GM23248 (cell line): ENCODE data around the gene MARVELD2. TPM values are rescaled to one million over a fixed set of nuclear protein-coding genes. Genes with fewer than 3 reads are reported as not detected.
A peak's percentile ranks its signal among the peaks of the same experiment; 100 is the strongest.
"Not testable (repeated sequence)": the region's sequence is repeated elsewhere in the genome, so short reads cannot be mapped to it uniquely, and the experiment has no call there.

Experiments used
- DNase-seq: peaks from one replicate; pipeline ENCODE4 v3.0.0-alpha.2; 2015
- H2AFZ ChIP-seq: fragments of 200-600 bp; sonication (generic); 2 replicates; pipeline ENCODE4 v1.6.1; 2016; ENCODE audit warnings: antibody characterized with exemption
- H3F3A ChIP-seq: fragments of 200-600 bp; sonication (generic); 2 replicates; pipeline ENCODE4 v1.6.1; 2016; ENCODE audit warnings: mild to moderate bottlenecking, antibody characterized with exemption, mixed run types; ENCODE audit not compliant: insufficient read depth
- H3K27ac ChIP-seq: fragments of 200-600 bp; sonication (generic); 2 replicates; pipeline ENCODE4 v1.5.1; 2016; ENCODE audit warnings: mild to moderate bottlenecking
- H3K27me3 ChIP-seq: fragments of 200-600 bp; sonication (generic); replicated peaks from 2 replicates; pipeline ENCODE4 v1.6.1; 2016; ENCODE audit warnings: mild to moderate bottlenecking; ENCODE audit not compliant: insufficient read depth
- H3K36me3 ChIP-seq: fragments of 200-600 bp; sonication (generic); 2 replicates; pipeline ENCODE4 v1.6.1; 2016; ENCODE audit warnings: low read depth, mild to moderate bottlenecking
- H3K4me1 ChIP-seq: fragments of 200-600 bp; sonication (generic); 2 replicates; pipeline ENCODE4 v1.6.1; 2016; ENCODE audit warnings: mild to moderate bottlenecking; ENCODE audit not compliant: insufficient read depth
- H3K4me2 ChIP-seq: fragments of 200-600 bp; sonication (generic); one replicate; pipeline ENCODE4 v1.6.1; 2016; ENCODE audit warnings: mild to moderate bottlenecking; ENCODE audit not compliant: unreplicated experiment
- H3K4me3 ChIP-seq: fragments of 200-600 bp; sonication (generic); 2 replicates; pipeline ENCODE4 v1.5.1; 2016; ENCODE audit warnings: mild to moderate bottlenecking
- H3K79me2 ChIP-seq: fragments of 200-600 bp; sonication (generic); 2 replicates; pipeline ENCODE4 v1.6.1; 2016; ENCODE audit warnings: mild to moderate bottlenecking; ENCODE audit not compliant: insufficient read depth
- H3K9ac ChIP-seq: fragments of 200-600 bp; sonication (generic); 2 replicates; pipeline ENCODE4 v1.6.1; 2016; ENCODE audit warnings: mild to moderate bottlenecking
- H3K9me2 ChIP-seq: fragments of 200-600 bp; sonication (generic); 2 replicates; pipeline ENCODE4 v1.6.1; 2016; ENCODE audit warnings: mixed run types, mild to moderate bottlenecking, moderate library complexity; ENCODE audit not compliant: insufficient read depth
- H3K9me3 ChIP-seq: fragments of 200-600 bp; sonication (generic); one replicate; pipeline ENCODE4 v1.6.1; 2017; ENCODE audit warnings: low read depth
- H4K20me1 ChIP-seq: fragments of 200-600 bp; sonication (generic); 2 replicates; pipeline ENCODE4 v1.6.0; 2016; ENCODE audit not compliant: insufficient read depth
- EZH2 ChIP-seq: fragments of 200-600 bp; sonication (generic); IDR thresholded peaks from 2 replicates; pipeline ENCODE4 v1.6.1; 2018; ENCODE audit warnings: antibody characterized with exemption, mild to moderate bottlenecking; ENCODE audit not compliant: insufficient read depth, poor library complexity, severe bottlenecking
- EZH2phosphoT487 ChIP-seq: fragments of 200-600 bp; sonication (generic); IDR thresholded peaks from 2 replicates; pipeline ENCODE4 v1.6.1; 2018; ENCODE audit warnings: antibody characterized with exemption, moderate library complexity, mild to moderate bottlenecking, low read depth; ENCODE audit not compliant: insufficient read depth
- WGBS, 2 experiments: methylation state at CpG; one replicate each; pipeline ENCODE4 v1.1.6; 2015 to 2017; ENCODE audit warnings: low lambda C conversion rate in 2 of 2, low coverage in 1 of 2; ENCODE audit errors: missing lambda C conversion rate in 2 of 2; 5-methylcytosine and 5-hydroxymethylcytosine counted together
- in situ Hi-C: fragments of 300-500 bp; cut with MboI; formaldehyde crosslinking; loops from 2 replicates; pipeline ENCODE4 v1.15.0; 2020
- polyA plus RNA-seq: library from polyadenylated mRNA; unstranded; fragments of >200 nt; fragmentation: Nextera tagmentation; extraction: Ambion mirVana; gene quantifications from 2 replicates; pipeline ENCODE4 v1.2.1, GENCODE V29; 2016
- total RNA-seq: library from RNA; depleted of rRNA; stranded (reverse); fragments of >200 nt; shearing (Covaris generic); gene quantifications from 2 replicates; pipeline ENCODE4 v1.2.3, GENCODE V29; 2014

MARVELD2 gene
- total and polyA plus RNA-seq, 2 experiments from 2014 or later = 1.7 to 5.5 TPM

GRCh38 chr5:69418554-69418953 is 3.6 kb downstream of the MARVELD2 start:
- in situ Hi-C loops = no loop called here
- H3F3A ChIP-seq = peaks cover 3% of the 10 kb centered on the region; the same call in 1 of the 2 replicates

GRCh38 chr5:69431424-69432303 is 16.7 kb downstream of the MARVELD2 start:
- TF ChIP-seq EZH2phosphoT487 (no peak), EZH2 (no peak)
- H3K4me1 ChIP-seq = 0 out of 2 replicates have a peak, but pooled peaks cover 9% of the 10 kb centered on the region
- H4K20me1 ChIP-seq = no peaks in the 10 kb centered on the region
- no peak overlapping the region for H3K9ac ChIP-seq
- no peak overlapping the region for H3K27ac ChIP-seq
- H3K36me3 ChIP-seq = no peaks in the 10 kb centered on the region
- H2AFZ ChIP-seq = no peak overlapping the region
- no peaks in the 10 kb centered on the region for H3K9me2 ChIP-seq
- in situ Hi-C loops = no loop called here
- H3K4me3 ChIP-seq = no peak overlapping the region
- WGBS, 2 experiments = 81% methylated on average over 10 to 11 of the region's 11 CpGs
- no peak for DNase-seq
- H3K4me2 ChIP-seq = no peak overlapping the region
- H3K27me3 ChIP-seq = no peaks in the 10 kb centered on the region
- no peaks in the 10 kb centered on the region for H3K9me3 ChIP-seq
- no peaks in the 10 kb centered on the region for H3K79me2 ChIP-seq
- 0 out of 2 replicates have a peak, but pooled peaks cover 3% of the 10 kb centered on the region for H3F3A ChIP-seq

More at GRCh38 chr5:69418554-69418953, 3.6 kb downstream of the MARVELD2 start:
- Histone ChIP-seq H3K4me3 (no peak overlapping the region), H3K27me3 (no peaks in the 10 kb centered on the region), H2AFZ (no peak overlapping the region), H4K20me1 (no peaks in the 10 kb centered on the region), H3K9me3 (no peaks in the 10 kb centered on the region), H3K4me1 (no peaks in the 10 kb centered on the region), H3K36me3 (no peaks in the 10 kb centered on the region), H3K27ac (no peak overlapping the region), H3K9ac (no peak overlapping the region), H3K4me2 (no peak overlapping the region), H3K9me2 (no peaks in the 10 kb centered on the region), H3K79me2 (no peaks in the 10 kb centered on the region)
- 95 to 98% methylated on average over 3 of the region's 3 CpGs for WGBS, 2 experiments
- TF ChIP-seq EZH2 = no peak
- no peak for TF ChIP-seq EZH2phosphoT487
- DNase-seq = no peak

GRCh38 chr5:69432412-69433206 is 17.7 kb downstream of the MARVELD2 start:
- 88 to 94% methylated on average over 8 of the region's 8 CpGs for WGBS, 2 experiments
- Histone ChIP-seq H3K9me3 (no peaks in the 10 kb centered on the region), H3K4me2 (no peak overlapping the region), H3K4me3 (no peak overlapping the region), H3K27me3 (no peaks in the 10 kb centered on the region), H4K20me1 (no peaks in the 10 kb centered on the region), H3K27ac (no peak overlapping the region), H3K36me3 (no peaks in the 10 kb centered on the region), H3F3A (0 out of 2 replicates have a peak, but pooled peaks cover 3% of the 10 kb centered on the region), H3K9ac (no peak overlapping the region), H3K9me2 (no peaks in the 10 kb centered on the region), H3K79me2 (no peaks in the 10 kb centered on the region), H2AFZ (no peak overlapping the region), H3K4me1 (0 out of 2 replicates have a peak, but pooled peaks cover 9% of the 10 kb centered on the region)
- in situ Hi-C loops = no loop called here
- TF ChIP-seq EZH2phosphoT487 (no peak), EZH2 (no peak)
- no peak for DNase-seq

GRCh38 chr5:69435276-69435884 is 20.5 kb downstream of the MARVELD2 start:
- not testable (repeated sequence) for H3K4me3 ChIP-seq, H3K9me2 ChIP-seq
- DNase-seq = peak; percentile 68

More at GRCh38 chr5:69435276-69435884, 20.5 kb downstream of the MARVELD2 start:
- H3K36me3 ChIP-seq, in situ Hi-C loops, H3K4me2 ChIP-seq, H4K20me1 ChIP-seq, H3K4me1 ChIP-seq, H3K9ac ChIP-seq, H2AFZ ChIP-seq, H3K27me3 ChIP-seq, H3K79me2 ChIP-seq, H3K9me3 ChIP-seq, H3F3A ChIP-seq: not testable (repeated sequence)
- H3K27ac ChIP-seq = peak overlapping the region; percentile 47
- 80 to 82% methylated on average over 5 of the region's 5 CpGs for WGBS, 2 experiments
